HG02798 (cell line): ENCODE measurements around the gene APLNR.
"Not testable (repeated sequence)": the region's sequence is repeated elsewhere in the genome, so short reads cannot be mapped to it uniquely, and the experiment has no call there.

Experiments
- ATAC-seq: cut with Tn5 transposase; IDR thresholded peaks from one replicate; pipeline ENCODE4 v1.9.1; 2021; ENCODE audit warnings: mild to moderate bottlenecking; ENCODE audit not compliant: unreplicated experiment, poor library complexity

APLNR gene

GRCh38 chr11:57237204-57237681 lies at the start of gene APLNR:
Gene APLNR, minus strand, starts transcription at chr11:57237250. Its CDS starts 246 bp downstream, at chr11:57237004.
- no peak for ATAC-seq

GRCh38 chr11:57283231-57283990 lies 46.4 kb upstream of the APLNR start:
- no peak for ATAC-seq

DNA sequence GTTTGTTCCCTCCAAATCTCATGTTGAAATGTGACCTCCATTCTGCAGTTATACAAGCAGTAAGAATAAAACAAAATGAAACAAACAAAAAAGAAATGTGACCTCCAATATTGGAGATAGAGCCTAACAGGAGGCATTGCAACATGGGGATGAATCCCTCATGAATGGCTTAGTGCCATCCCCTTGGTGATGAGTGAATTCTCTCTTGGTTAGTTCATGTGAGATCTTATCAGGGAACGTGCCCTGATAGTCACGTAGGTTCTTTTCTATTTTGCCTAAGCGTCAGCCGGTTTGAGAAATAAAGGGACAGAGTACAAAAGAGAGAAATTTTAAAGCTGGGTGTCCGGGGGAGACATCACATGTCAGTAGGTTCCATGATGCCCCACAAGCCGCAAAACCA lies 44.5 kb upstream of the APLNR start:
- not testable (repeated sequence) for ATAC-seq

- no peak for ATAC-seq
These were observed 42.1 kb upstream of the APLNR start for GRCh38 chr11:57279116-57279515.

DNA sequence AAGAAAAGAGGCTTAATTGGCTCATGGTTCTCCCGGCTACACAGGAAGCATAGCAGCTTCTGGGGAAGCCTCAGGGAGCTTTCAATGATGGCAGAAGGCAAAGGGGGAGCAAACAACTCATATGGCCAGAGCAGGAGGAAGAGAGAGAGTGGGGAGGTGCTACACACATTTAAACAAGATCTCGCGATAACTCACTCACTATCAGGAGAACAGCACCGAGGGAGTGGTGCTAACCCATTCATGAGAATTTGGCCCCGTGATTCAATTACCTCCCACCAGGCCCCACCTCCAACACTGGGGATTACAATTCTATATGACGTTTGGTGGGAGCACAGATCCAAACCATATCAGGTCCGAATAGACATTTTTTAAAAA lies 41.7 kb upstream of the APLNR start:
- no peak for ATAC-seq

GRCh38 chr11:57277845-57278720 lies 41.0 kb upstream of the APLNR start:
- ATAC-seq: peak; percentile 83

- ATAC-seq: no peak
These were observed 40.1 kb upstream of the APLNR start for GRCh38 chr11:57276971-57277675.

GRCh38 chr11:57276169-57276970 lies 39.3 kb upstream of the APLNR start:
- ATAC-seq: no peak

DNA sequence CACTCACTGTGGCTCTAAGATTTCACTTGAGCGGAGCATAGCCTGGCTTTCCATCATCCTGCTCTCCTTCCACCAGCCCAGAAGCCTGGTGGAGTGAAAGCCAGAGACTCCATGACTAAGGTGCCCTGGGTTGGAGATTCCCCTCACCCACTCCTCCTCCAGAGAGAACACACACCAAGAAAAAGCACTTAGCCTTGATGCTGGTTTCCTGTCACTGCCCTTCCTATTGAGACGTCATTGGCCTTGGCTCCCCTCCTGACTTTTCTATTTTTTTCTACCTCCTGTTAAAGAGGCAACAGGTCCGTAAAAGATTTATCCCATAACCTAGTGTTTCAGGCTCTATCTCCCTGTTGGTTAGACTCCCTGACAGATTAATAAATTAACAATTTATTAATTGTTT lies 38.5 kb upstream of the APLNR start:
- ATAC-seq: no peak

GRCh38 chr11:57274904-57275498 lies 38.0 kb upstream of the APLNR start:
- ATAC-seq: no peak

GRCh38 chr11:57273448-57274058 lies 36.5 kb upstream of the APLNR start:
- no peak for ATAC-seq

DNA sequence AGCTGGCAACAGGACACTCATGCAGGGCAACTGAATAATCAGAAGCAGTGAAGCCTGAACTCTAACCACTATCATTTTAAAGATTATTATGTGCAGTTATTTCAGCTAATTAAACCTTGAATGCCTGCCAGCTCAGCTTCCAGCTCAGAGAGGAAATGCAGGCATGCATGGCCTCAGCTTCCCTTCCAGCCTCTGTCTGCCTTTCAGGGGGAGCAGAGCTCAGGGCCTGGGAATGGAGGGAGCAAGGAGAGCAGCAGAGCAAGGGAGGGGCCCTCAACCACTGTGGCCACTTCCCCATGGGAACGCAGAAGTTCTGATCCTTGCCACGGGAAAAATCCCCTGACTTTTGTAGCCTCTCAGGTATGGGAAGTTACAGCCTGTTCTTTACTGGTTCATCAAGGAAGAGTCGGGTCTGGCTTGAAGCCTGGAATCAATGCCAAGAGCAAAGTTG lies 32.5 kb upstream of the APLNR start:
- no peak for ATAC-seq

DNA sequence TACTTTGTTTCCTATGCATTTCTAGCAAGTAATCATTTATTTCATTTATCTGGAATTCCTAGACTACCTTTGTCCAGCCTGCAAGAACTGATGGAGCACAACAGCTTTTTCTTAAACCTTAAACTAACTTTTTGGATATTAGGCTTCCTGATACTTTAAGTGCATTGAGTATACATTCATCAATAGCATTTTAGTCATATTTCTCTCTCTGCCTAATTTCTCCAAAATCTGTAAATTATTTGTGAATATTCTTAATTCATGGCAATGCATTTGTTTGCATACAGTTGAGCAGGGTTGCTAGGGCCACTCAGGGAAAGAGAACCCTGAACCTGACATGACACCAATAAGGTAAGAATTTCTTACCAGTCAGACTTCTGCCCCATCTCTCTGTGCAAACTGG lies 29.1 kb upstream of the APLNR start:
- no peak for ATAC-seq

DNA sequence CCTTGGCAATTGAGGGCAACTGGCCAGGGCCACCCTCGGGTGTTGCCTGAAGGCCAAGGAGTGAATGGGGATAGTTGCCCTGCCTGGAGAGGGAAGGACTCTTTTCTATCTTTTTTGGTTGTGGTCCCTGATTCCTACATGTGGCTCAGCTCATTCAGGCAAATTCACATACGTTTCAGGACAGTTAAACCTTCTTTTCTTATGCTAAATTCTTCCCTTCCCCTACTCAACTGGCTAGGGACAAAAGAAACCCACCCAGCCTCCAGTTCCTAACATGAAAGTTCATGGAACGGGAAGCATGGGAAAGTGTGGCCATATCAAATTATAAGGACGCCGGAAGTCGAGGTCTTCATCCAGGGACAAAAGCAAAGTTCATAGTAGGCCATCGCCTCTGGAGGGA lies 26.3 kb upstream of the APLNR start:
- no peak for ATAC-seq

GRCh38 chr11:57262157-57262556 lies 25.1 kb upstream of the APLNR start:
- ATAC-seq: no peak

DNA sequence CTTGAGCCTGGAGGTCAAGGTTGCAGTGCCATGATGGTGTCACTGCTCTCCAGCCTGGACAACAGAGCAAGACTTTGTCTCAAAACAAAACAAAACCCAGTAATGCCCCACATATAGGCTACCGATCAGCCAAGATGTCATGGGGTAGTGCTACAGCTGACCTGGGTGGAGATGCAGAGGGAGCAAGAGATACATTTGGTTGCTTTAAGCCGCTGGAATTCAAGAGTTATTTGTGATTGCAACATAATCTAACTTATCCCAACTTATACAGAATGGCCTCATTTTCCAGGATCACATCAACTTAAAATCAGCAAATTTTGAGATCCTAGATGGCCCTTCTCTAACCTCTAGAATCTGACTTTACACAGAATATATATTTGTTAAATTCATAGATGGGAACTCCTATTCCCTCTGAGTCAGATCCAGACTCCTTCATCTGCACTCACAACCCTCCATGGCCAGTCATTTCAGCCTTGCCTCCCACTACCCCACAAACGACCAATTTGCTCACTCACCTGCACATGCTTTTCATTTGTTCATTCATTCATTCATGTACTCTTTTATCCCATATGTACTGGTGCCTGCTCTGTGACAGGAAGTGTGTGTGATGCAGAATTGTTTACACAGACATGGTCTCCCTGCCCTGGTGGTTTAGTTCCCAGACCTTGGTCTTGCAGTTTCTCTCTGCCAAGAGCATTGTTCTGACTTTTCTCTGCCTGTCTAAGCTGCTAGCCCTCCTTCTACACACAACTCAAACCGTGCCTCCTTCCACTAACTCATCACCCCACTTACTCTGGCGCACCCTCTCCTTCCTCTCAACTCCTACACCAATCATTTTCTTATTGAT lies 24.1 kb upstream of the APLNR start:
- no peak for ATAC-seq

GRCh38 chr11:57256119-57256518 lies 19.1 kb upstream of the APLNR start:
- ATAC-seq: no peak

DNA sequence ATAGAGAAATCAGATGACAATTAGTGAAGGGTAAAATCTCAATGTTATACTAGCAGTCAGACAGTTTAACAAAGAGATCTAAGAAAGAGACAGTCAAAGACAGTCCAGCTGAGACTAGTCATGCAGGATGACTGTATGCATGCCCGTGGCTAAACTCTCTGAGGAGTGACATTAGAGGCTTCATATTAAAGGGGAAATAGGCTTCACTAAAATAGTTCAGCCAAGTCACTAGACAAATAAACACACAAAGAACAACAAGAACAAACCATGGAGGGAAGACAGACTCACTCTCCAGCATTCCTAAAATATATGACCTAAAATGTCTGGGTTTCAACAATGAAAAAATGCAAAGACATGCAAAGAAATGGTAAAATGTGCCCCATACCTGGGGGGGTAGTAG lies 18.6 kb upstream of the APLNR start:
- no peak for ATAC-seq
